Testis (tissue), 2 donors: ENCODE measurements around the gene UGT1A4.

Experiments
- CTCF ChIP-seq, 3 experiments: fragments of 450-650 bp in 2 of 3; fragments of 200-600 bp in 1 of 3; sonication (generic) in 1 of 3; IDR thresholded peaks; one replicate each; pipeline ENCODE4 v1.5.1; 2016 to 2019; ENCODE audit warnings: antibody characterized with exemption in 3 of 3, mild to moderate bottlenecking in 2 of 3, moderate library complexity in 1 of 3
- POLR2A ChIP-seq: fragments of 450-650 bp; IDR thresholded peaks from one replicate; pipeline ENCODE4 v1.6.1; 2017; ENCODE audit warnings: antibody characterized with exemption, mild to moderate bottlenecking, moderate library complexity

GRCh38 chr2:233676046-233676445, 42.5 kb upstream of the UGT1A4 start:
- TF ChIP-seq POLR2A (no peak), CTCF (IDR thresholded peaks at IDR 0.05) (no peak)
